ENCODE results near the gene ALDH7A1.
A peak's percentile ranks its signal among the peaks of the same experiment; 100 is the strongest.

The ALDH7A1 gene

DNA sequence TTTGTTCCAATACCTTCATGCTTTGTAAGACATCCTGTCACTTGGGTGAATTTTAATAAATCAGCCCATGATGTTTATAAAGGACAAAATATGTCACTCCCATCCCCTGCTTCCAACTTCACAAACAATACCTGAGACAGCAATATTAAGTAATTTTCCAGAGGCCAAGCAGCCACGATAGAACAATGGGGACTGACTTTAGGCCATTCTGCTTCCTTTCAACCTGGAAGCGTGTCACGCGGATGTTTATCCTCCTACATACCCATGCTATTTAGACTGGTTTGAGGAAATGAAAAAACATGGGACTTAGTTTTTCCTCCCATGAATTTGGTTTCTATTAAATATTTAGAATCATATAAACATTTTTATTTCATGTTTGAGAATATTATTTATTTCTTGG is 88.9 kb downstream of the ALDH7A1 start:
- DNase-seq, result no peak

DNA sequence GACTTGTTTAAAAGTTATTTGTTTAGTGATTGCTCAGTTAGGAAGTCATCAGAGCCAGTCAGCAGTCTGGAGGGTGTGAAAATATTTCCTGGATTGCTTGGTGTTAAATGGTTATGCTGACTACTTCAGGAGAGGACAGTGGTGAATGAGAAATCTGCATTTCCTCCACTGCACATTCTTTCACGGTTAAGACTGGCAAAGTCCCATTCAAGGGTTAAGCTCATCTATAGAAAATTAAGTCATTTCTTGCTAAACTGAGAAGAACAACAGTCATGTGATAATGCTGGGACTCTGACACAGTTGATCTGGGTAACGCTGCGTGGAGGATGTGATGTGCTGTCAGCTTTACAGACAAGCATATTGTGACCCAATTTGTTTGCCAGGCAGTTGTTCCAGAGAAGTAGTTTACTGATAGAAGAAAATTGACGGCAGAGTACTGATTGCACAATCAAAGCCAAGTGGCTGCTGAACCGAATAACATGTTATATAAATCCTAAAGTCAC is 91.4 kb downstream of the ALDH7A1 start:
- DNase-seq, result no peak

DNA sequence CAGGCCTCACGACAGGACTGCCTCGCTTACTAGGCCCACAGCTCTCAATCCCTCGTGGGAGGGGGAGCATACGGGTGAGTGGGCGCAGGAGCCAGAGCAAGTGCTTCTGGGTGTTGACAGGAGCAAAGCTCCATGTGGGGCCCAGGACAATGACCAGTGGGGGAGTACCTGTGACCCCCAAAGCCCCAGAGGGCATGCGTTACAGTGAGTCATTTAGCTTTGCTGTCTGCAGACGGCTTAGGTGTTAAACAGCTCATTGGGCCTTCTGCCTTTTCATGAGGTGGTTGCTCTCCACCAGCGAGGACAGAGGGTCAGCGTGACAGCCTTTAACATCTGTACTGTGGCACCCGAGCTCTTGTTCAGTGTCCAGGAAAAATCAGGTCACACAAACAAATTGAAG is 93.6 kb downstream of the ALDH7A1 start:
- no peak for DNase-seq

DNA sequence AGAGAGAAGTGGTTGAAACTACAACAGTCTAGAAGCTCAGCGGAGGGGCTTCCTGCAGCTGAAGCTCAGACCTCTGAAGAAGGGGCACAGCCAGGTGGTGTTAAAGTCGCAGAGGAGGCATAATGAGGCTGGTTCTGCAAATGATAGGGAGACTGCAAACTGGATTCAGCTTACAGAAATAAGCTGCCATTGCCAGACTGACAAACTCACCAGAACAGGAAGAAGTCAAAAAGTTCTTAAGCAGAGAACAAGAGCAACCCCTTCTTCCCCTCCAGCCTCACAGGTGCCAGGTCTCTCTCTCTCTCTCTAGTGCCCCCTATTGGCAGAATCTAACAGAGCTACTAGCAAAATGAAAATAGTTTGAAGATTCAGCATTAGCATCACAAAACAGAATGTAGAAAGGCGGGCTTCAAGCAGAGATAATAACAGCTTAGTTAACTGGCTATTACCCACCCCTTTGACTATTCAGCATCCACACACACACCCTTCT is 95.1 kb downstream of the ALDH7A1 start:
- peak; percentile 54 for DNase-seq

DNA sequence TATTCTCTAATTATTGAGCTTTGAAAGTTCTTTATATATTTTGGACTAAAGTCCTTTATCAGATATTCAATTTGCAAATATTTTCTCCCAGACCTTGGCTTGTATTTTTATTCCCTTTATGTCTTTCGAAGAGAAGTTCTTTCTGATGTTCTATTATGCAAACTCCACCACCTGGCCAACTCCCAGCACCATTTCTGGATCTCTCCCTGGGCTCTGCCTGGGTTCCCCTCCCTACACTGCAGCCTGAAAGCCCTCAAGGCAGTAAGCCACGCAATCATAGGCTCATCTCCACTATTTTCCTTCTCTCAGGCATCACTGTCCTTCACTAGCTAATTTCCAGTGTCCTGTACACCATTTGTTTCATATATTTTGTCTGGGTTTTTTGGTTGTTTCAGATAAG is 95.7 kb downstream of the ALDH7A1 start:
- no peak for DNase-seq

DNA sequence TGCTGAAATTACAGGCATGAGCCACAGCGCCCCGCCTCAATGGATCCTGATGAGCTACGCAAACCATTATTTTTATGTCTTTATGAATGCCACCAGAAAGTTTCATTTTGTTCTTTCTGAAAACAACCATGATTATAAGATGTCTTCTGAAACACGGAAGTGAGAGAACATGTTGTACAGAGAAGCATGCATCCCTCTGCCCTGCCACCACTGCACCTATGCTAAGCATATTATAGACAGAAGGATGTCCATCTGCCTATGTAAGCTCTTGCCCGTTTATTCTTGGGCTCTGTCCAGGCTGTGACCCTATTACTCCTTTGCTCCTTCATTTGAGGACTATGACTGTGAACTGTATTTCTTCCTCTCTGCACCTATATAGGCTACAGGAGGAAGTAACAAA is 97.5 kb downstream of the ALDH7A1 start:
- DNase-seq, result no peak

DNA sequence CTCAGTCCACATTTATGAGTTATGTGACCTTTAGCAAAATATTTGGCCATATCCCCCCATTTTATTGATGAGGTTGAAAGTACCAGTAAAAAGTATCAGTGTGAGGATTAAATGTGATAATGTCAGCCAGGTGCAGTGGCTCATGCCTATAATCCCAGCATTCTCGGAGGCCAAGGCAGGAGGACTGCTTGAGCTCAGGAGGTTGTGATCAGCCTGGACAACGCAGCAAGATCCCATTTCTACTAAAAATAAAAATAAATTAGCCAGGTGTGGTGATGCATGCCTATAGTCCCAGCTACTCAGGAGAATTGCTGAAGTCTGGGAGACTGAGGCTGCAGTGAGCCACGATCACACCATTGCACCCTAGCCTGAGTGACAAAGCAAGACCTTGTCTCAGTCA is 100.6 kb downstream of the ALDH7A1 start:
- no peak for DNase-seq

DNA sequence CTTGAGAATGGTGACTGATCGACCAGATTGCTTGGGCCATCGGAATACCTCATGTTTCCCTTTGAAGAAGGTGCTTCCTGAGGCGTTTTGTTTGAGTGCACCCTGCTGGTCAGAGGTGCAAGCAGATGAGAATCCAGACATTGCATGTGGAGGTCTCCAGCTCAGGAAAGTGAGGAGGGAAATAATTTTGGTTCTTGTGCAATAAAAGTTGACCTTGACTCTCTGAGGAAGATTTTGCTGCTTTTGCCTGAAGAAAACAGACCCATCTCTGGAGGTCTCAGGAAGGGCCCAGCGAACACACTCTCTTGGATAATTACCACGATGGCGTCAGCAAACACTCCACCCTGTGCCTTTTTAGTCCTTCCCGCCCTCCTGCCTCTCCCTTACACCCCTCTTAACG is 102.1 kb downstream of the ALDH7A1 start:
- DNase-seq, result peak; percentile 7

DNA sequence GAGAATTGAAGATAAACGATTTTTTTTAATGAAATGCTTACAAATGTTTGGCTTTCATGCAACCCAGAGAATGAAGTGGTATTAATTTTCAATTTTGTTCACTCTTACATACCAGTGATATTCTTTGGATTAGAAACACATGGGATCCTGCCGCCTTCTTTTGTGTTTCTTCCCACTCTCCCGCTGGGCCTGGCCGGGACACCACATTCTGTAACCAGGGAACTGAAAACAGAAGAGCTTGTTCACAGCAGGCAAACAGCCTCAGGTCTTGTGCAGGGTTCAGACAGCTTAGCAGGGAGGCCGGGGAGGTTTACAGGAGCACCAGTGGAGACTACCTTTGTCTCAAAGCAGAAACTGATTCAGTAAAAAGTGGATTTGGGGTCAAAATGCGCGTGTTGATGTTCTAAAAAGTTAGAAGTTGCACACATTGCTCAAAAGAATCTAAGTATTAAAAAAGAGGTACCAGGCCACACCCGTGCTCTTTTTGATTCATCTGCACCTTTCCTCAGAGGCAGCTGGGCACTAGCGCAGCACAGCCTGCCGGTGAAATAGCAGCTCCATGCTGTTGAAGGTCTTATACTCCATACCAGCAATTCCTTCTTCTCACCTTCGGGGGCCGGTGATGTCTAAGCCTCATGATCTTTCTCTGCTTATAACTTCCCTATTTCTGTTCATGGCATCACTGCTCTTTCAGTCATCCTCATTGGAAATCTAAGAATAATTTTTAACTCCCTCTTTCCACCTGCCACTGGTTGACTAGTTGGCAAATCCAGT is 104.7 kb downstream of the ALDH7A1 start:
- DNase-seq, result peak; percentile 31

DNA sequence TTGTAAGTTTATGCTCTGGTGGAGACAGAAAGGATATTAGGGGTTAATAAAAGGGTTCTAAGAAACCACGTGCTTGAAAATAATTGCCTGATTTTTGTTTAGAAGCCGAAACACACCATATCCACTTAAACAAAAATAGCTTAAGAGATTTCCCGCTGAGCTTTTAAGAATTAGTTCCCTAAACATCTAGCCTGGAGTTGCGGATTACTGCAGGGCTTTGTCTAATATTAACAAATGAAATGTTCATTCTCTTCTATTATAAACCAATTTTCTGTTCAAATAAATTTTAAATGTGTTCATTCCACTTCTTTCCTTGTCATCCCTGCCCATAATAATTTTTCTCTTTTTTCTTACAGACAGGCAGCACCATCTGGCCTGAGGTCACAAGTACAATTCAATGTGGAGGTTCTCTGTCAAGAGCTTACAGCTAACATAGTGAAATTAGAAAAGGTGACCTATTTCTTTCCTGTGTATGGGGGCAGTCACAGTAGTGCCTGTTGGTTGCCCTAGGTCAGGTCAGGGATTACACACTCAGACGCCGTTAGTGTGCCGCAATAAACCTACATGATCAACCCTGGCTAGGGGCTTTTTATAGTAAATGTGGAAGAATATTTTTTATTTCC is 106.5 kb downstream of the ALDH7A1 start:
- DNase-seq, result no peak

DNA sequence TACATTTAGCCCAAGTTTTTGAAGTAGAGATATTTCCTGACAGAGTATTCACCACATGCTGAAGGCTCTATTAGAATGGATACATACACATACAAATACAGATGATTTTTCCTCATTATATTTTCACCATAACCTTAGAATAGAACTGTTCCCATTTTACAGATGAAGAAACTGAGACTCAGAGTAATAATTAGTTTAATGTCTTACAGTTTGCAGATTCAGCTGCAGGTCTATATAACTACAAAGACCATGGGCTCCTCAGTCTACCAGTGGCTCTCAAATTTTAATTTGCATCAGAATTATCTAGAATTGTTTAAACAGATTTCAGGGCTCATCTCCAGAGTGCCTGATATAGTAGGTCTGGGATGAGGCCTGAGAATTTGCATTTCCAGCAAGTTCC is 107.4 kb downstream of the ALDH7A1 start:
- DNase-seq, result no peak

DNA sequence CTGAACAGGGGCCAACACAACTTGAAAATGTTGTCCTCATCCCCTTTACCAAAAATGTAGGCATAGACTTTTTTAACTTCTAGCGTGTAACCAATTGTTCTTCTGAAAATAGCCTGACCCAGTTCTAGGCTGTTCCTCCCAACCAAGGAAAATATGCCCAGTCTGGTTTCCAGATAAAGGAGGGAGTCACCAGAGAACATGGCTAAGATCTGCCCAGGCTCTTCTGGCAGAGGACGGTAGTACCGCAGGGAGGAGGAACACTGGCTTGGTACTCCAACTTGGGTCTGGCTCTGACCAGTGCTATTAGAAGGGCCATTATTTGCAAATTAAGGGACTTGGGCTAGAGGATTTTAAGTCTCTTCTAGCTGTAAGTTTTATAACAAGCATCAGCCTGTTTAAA is 108.7 kb downstream of the ALDH7A1 start:
- no peak for DNase-seq

DNA sequence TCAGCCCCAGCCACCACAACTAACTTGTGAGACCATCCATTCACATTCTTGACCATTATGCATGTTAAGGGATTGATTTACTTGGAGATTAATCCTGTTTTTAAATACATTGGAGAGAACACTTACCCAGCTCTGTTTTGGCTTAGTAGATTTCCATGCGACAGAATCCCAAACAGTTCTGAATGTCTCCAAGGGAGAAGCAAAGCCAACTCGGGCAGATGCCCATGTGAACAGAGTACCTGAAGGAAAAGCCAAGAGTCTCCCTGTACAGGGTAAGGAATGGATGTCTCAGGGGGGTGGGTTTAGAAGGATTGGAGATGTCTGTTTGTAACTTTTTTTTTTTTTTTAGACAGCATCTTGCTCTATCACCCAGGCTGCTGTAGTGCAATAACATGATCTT is 110.8 kb downstream of the ALDH7A1 start:
- no peak for DNase-seq

DNA sequence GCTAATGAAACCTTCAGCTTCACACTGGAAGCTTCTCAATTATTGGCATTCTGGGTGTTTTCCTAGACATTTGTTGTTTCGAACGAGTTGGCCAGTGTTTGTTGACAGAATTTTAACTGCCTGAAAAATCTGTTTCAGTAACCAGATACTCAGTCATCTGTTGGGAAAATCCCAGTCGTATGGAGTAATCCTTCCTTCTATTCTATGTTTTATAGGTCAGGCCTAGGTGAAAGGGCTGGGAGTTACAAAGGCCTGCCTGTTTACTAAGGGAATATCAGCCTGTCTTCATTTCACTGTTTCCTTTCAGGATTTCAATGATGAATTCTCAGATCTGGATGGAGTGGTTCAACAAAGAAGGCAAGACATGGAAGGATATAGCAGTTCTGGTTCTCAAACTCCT is 111.9 kb downstream of the ALDH7A1 start:
- no peak for DNase-seq

DNA sequence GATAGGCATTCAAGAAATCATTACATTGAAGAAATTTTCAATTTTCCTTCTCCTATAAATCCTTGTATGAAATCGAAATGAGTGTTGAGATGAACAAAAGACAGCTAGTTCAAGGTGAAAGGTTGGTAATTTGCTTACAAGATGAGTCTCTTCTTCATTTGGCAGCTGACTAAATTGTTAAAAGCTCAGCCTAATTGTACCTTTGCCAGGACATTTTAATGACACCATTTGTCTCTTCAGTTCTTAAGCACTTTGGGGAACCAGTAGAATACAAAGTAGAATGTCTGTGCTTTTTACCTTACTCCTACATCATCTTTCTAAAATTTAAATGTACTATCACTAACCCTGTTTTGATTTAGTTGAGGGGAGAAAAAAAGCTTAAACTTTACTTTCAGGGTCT is 112.4 kb downstream of the ALDH7A1 start:
- peak; percentile 45 for DNase-seq

DNA sequence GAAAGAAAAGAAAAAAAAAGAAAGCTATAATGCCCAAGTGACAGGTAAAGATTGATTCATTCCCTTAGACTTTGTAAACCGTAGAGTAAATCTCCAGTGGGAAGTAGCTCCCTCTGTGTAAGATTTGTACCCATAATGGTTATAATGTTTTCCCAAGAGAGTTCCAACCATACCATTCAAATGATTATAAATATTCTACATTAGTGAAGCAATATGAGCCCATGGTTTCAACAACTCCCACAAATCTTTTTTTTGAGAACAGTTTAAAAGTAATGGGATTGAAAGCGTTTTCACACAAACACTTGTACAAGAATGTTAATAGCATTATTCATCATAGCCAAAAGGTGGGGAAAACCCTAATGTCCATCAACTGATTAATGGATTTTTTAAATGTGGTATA is 113.8 kb downstream of the ALDH7A1 start:
- DNase-seq, result no peak

Measured in COR-L47 (cell line).